ENCODE measurements around the gene UPF1. TPM values are rescaled to one million over a fixed set of nuclear protein-coding genes. Genes with fewer than 3 reads are reported as not detected.

UPF1 gene
- polyA plus RNA-seq, 3 donors, result 2.6 to 43.7 (median 3.2) TPM

DNA sequence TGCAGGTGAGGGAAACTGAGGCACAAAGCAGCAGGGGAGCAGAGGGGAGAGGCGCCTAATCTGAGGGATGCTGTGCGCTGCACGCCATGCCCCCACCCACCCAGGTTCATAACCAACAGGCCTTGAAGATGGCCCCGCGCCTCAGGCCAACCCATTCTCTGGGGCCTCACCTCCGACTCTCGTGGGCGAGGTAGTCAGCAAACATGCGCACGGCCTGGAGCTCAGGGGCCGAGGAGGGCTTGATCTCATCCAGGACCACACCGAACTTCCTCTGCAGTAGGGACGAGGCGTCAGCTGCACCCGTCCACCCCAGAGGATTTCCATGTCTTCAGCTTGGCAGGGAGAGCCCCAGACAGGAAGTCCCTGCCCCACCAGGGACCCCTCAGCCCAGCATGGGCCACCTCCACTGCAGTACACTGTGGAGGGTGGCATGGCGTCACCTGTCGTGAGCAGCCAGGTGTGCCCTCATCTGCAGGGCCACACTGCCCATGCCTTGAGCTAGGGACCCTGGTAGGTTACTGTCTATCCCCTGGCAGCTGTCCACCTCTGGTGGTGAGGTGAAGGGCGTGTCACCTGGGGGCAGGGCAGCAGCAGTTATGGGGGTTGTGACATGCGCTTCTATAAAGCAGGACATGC, 79.2 kb downstream of the UPF1 start:
- Mint-ChIP-seq H3K27me3 (ENCODE audit: low read depth in 3 of 3) (no peaks in the 10 kb centered on the region), H3K27ac (no peak overlapping the region), H3K4me1 (no peaks in the 10 kb centered on the region), H3K4me3 (no peak overlapping the region), H3K9me3 (peaks cover 0 to 2% (median 0%) of the 10 kb centered on the region in 7 donors), H3K36me3 (peaks cover 38 to 91% of the 10 kb centered on the region in 2 donors)
- H3K27ac ChIP-seq (ENCODE audit: low read depth in 1 of 2, low read length in 2 of 2), result no peak overlapping the region
- WGBS (ENCODE audit: insufficient coverage), result 97% methylated on average over 17 of the region's 19 CpGs
- H3K36me3 ChIP-seq (replicated peaks in 1 of 2; ENCODE audit: control insufficient read depth in 1 of 2, insufficient read depth in 2 of 2, low read length in 2 of 2), result peaks cover 75 to 93% of the 10 kb centered on the region in 2 donors
- H3K9ac ChIP-seq (ENCODE audit: insufficient read depth, low read length, poor library complexity, severe bottlenecking), result no peak overlapping the region
- no peaks in the 10 kb centered on the region for H3K27me3 ChIP-seq (ENCODE audit: control insufficient read depth in 2 of 2, insufficient read depth in 2 of 2, low read length in 2 of 2)
- DNase-seq, result no peak
- intact Hi-C loops (cut with micrococcal nuclease), result no loop called here
- H3K79me2 ChIP-seq (ENCODE audit: insufficient read depth, low read length), result peaks cover 49% of the 10 kb centered on the region
- TF ChIP-seq, protein P1, sequence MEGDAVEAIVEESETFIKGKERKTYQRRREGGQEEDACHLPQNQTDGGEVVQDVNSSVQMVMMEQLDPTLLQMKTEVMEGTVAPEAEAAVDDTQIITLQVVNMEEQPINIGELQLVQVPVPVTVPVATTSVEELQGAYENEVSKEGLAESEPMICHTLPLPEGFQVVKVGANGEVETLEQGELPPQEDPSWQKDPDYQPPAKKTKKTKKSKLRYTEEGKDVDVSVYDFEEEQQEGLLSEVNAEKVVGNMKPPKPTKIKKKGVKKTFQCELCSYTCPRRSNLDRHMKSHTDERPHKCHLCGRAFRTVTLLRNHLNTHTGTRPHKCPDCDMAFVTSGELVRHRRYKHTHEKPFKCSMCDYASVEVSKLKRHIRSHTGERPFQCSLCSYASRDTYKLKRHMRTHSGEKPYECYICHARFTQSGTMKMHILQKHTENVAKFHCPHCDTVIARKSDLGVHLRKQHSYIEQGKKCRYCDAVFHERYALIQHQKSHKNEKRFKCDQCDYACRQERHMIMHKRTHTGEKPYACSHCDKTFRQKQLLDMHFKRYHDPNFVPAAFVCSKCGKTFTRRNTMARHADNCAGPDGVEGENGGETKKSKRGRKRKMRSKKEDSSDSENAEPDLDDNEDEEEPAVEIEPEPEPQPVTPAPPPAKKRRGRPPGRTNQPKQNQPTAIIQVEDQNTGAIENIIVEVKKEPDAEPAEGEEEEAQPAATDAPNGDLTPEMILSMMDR (IDR thresholded peaks at IDR 0.05), result no peak
- H2AFZ ChIP-seq (ENCODE audit: insufficient read depth, low read depth, low read length, poor library complexity, severe bottlenecking), result no peak overlapping the region
- H3K9me3 ChIP-seq (replicated peaks in 1 of 2; ENCODE audit: control insufficient read depth in 1 of 2, insufficient read depth in 1 of 2, low read length in 2 of 2), result no peaks in the 10 kb centered on the region
- peaks cover 84% of the 10 kb centered on the region for H4K20me1 ChIP-seq (ENCODE audit: insufficient read depth, low read length)
- H3K4me2 ChIP-seq (replicated peaks; ENCODE audit: extremely low read depth, low read length, poor library complexity, severe bottlenecking), result no peak overlapping the region
- no peak overlapping the region for H3K4me3 ChIP-seq (replicated peaks in 1 of 3; ENCODE audit: low read depth in 2 of 3, low read length in 3 of 3)
- H3K4me1 ChIP-seq (ENCODE audit: control insufficient read depth in 1 of 2, insufficient read depth in 2 of 2, low read length in 2 of 2), result no peaks in the 10 kb centered on the region

DNA sequence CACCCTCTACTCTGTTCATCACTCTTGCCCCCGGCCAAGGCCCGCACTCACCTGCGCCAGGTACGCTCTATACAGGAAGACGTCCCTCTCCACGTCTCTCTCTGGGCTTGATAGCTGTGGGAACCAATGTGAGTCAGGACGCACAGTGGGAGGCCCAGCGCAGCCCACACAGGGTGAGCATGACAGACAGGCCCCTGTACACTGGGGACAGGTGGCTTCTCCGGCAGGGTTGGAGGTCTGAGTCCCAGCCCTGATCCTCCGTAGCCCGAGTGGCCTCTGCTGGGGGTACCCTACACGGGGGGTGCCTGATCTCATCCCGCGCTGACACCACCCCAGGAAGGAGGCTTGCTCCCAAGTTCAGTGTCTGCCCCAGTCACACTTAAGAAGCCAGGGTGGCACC, 81.2 kb downstream of the UPF1 start:
- peaks cover 29 to 91% of the 10 kb centered on the region in 2 donors for H3K36me3 Mint-ChIP-seq
- H3K4me1 ChIP-seq (ENCODE audit: control insufficient read depth in 1 of 2, insufficient read depth in 2 of 2, low read length in 2 of 2), result peaks cover 3 to 7% of the 10 kb centered on the region in 2 donors
- no peak overlapping the region for H3K4me3 ChIP-seq (replicated peaks in 1 of 3; ENCODE audit: low read depth in 2 of 3, low read length in 3 of 3)
- peaks cover 7% of the 10 kb centered on the region for H3K4me1 Mint-ChIP-seq
- H4K20me1 ChIP-seq (ENCODE audit: insufficient read depth, low read length), result peaks cover 66% of the 10 kb centered on the region
- H3K9me3 Mint-ChIP-seq, result peaks cover 0 to 2% (median 0%) of the 10 kb centered on the region in 7 donors
- no peak overlapping the region for H3K27ac ChIP-seq (ENCODE audit: low read depth in 1 of 2, low read length in 2 of 2)
- intact Hi-C loops (cut with micrococcal nuclease), result no loop called here
- peaks cover 55 to 73% of the 10 kb centered on the region in 2 donors for H3K36me3 ChIP-seq (replicated peaks in 1 of 2; ENCODE audit: control insufficient read depth in 1 of 2, insufficient read depth in 2 of 2, low read length in 2 of 2)
- TF ChIP-seq, protein P1 (IDR thresholded peaks at IDR 0.05), result no peak
- H3K79me2 ChIP-seq (ENCODE audit: insufficient read depth, low read length), result peaks cover 69% of the 10 kb centered on the region
- H3K4me2 ChIP-seq (replicated peaks; ENCODE audit: extremely low read depth, low read length, poor library complexity, severe bottlenecking), result no peak overlapping the region
- no peak overlapping the region for H3K9ac ChIP-seq (ENCODE audit: insufficient read depth, low read length, poor library complexity, severe bottlenecking)
- WGBS (ENCODE audit: insufficient coverage), result 99% methylated on average over 14 of the region's 14 CpGs
- H3K9me3 ChIP-seq (replicated peaks in 1 of 2; ENCODE audit: control insufficient read depth in 1 of 2, insufficient read depth in 1 of 2, low read length in 2 of 2), result no peaks in the 10 kb centered on the region
- peaks cover 0 to 2% (median 0%) of the 10 kb centered on the region in 3 donors for H3K27me3 Mint-ChIP-seq (ENCODE audit: low read depth in 3 of 3)
- no peak for DNase-seq
- H3K27ac Mint-ChIP-seq, result peak overlapping the region in 2 of 7 donors; percentile 75 to 76
- no peak overlapping the region for H2AFZ ChIP-seq (ENCODE audit: insufficient read depth, low read depth, low read length, poor library complexity, severe bottlenecking)
- no peak overlapping the region for H3K4me3 Mint-ChIP-seq
- no peaks in the 10 kb centered on the region for H3K27me3 ChIP-seq (ENCODE audit: control insufficient read depth in 2 of 2, insufficient read depth in 2 of 2, low read length in 2 of 2)

Measured in CD14-positive monocyte (primary cell).